Measurements from ENCODE around the gene YBX2.
"Not testable (repeated sequence)": the region's sequence is repeated elsewhere in the genome, so short reads cannot be mapped to it uniquely, and the experiment has no call there.

YBX2 gene

GRCh38 chr17:7340179-7340578, 45.7 kb upstream of the YBX2 start:
- TF ChIP-seq REST (IDR thresholded peaks at IDR 0.05; ENCODE audit: insufficient replicate concordance, low read depth) (no peak), GABPA (IDR thresholded peaks at IDR 0.05; ENCODE audit: low read depth) (no peak), SPI1 (IDR thresholded peaks at IDR 0.05; ENCODE audit: borderline replicate concordance, low read depth) (no peak), CTCF (IDR thresholded peaks at IDR 0.05; ENCODE audit: insufficient read depth, low read length) (no peak), POLR2AphosphoS5 (IDR thresholded peaks at IDR 0.05; ENCODE audit: low read depth) (no peak)
- no peak overlapping the region for H3K4me3 ChIP-seq (replicated peaks; ENCODE audit: insufficient read depth, low read length)
- DNase-seq (ENCODE audit: low read depth in 1 of 2, low spot score in 1 of 2), result no peak
- no peak overlapping the region for H3K27ac ChIP-seq (replicated peaks)
- H3K27me3 ChIP-seq (ENCODE audit: insufficient read depth, poor library complexity, severe bottlenecking), result no peaks in the 10 kb centered on the region

- TF ChIP-seq SPI1 (IDR thresholded peaks at IDR 0.05; ENCODE audit: borderline replicate concordance, low read depth), result peak; percentile 18; the same call in 1 of the 2 replicates
- not testable (repeated sequence) for H3K27me3 ChIP-seq (ENCODE audit: insufficient read depth, poor library complexity, severe bottlenecking); DNase-seq (ENCODE audit: low read depth in 1 of 2, low spot score in 1 of 2)
- Histone ChIP-seq H3K27ac (replicated peaks) (peak overlapping the region; percentile 92), H3K4me3 (replicated peaks; ENCODE audit: insufficient read depth, low read length) (peak overlapping the region; percentile 64)
Measured at GRCh38 chr17:7337600-7337999, 43.2 kb upstream of the YBX2 start.

GRCh38 chr17:7336240-7337175, 42.1 kb upstream of the YBX2 start, which contains the start of gene ACAP1:
Gene ACAP1, plus strand, starts transcription at chr17:7336529. Its CDS starts 206 bp downstream, at chr17:7336735.
- H3K27me3 ChIP-seq (ENCODE audit: insufficient read depth, poor library complexity, severe bottlenecking), result no peaks in the 10 kb centered on the region
- peak within 1 kb of the TSS; percentile 64 for H3K4me3 ChIP-seq (replicated peaks; ENCODE audit: insufficient read depth, low read length)
- DNase-seq (ENCODE audit: low read depth in 1 of 2, low spot score in 1 of 2), result peak; percentile 40 to 80
- no peak for TF ChIP-seq CTCF (IDR thresholded peaks at IDR 0.05; ENCODE audit: insufficient read depth, low read length)
- TF ChIP-seq GABPA (IDR thresholded peaks at IDR 0.05; ENCODE audit: low read depth), result no peak
- TF ChIP-seq SPI1 (IDR thresholded peaks at IDR 0.05; ENCODE audit: borderline replicate concordance, low read depth), result no peak
- no peak for TF ChIP-seq POLR2AphosphoS5 (IDR thresholded peaks at IDR 0.05; ENCODE audit: low read depth)
- TF ChIP-seq REST (IDR thresholded peaks at IDR 0.05; ENCODE audit: insufficient replicate concordance, low read depth), result no peak
- peak within 1 kb of the TSS; percentile 92 for H3K27ac ChIP-seq (replicated peaks)

GRCh38 chr17:7335765-7336164, 41.3 kb upstream of the YBX2 start:
- DNase-seq (ENCODE audit: low read depth in 1 of 2, low spot score in 1 of 2); H3K27ac ChIP-seq (replicated peaks): not testable (repeated sequence)
- H3K4me3 ChIP-seq (replicated peaks; ENCODE audit: insufficient read depth, low read length), result peak overlapping the region; percentile 64; the same call in 1 of the 2 replicates

More at GRCh38 chr17:7335765-7336164, 41.3 kb upstream of the YBX2 start:
- H3K27me3 ChIP-seq (ENCODE audit: insufficient read depth, poor library complexity, severe bottlenecking), result not testable (repeated sequence)

Measured in HL-60 (cell line).